ENCODE data around the gene SH3BP4. TPM values are rescaled to one million over a fixed set of nuclear protein-coding genes. Genes with fewer than 3 reads are reported as not detected.

SH3BP4 gene
- total and polyA plus RNA-seq, 4 donors: 4.1 to 18.4 (median 12.2) TPM

DNA sequence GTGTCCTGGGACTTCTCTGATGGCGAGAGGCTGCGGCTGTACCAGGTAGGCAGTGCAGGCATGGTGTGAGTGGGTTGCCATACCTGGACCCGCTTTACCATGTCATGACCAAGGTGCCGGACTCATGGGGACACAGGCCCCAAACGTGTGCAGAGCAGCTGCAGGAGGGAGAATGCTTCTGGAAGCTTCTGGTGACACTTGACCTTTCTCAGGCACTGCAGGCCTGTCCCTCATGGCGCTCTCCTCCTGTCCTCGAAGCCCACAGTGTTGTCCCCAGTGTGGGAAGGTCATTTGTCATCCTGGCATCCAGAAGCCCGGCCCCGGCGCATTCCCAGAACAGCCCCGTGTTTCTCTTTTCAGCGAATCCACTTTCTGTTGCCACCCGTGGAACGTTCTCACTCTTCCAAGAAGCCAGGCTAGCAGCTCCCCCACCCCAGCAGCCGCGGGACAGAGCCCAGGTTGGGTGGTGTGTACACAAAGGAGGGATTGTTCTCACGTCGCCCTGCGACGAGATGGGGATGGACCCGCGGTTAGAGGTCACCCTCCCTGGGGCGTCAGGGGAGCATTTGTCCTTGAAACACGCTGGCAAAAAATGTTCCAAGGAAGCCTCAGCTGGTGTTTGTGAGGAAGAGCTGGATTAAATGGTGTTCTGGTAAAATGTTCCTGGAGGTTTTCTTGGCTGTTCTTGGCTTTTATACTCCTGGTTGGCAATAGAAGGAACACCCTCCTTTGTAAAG lies 43.7 kb downstream of the SH3BP4 start:
- H3K9ac ChIP-seq (ENCODE audit: low read depth in 1 of 2, low read length in 2 of 2): no peak overlapping the region

GRCh38 chr2:234996069-234996940 lies 44.5 kb downstream of the SH3BP4 start:
- TF ChIP-seq REST (IDR thresholded peaks at IDR 0.05) (no peak), NR2F2 (IDR thresholded peaks at IDR 0.05) (no peak), RAD21 (IDR thresholded peaks at IDR 0.05) (no peak), CTCF (IDR thresholded peaks at IDR 0.05; ENCODE audit: low read depth, low read length, missing input control) (no peak), SP1 (IDR thresholded peaks at IDR 0.05) (no peak), FOXA1 (IDR thresholded peaks at IDR 0.05) (no peak), HNF4G (IDR thresholded peaks at IDR 0.05) (no peak), EGR1 (IDR thresholded peaks at IDR 0.05; ENCODE audit: low read depth in 2 of 2) (no peak), ATF3 (IDR thresholded peaks at IDR 0.05) (no peak), RXRA (IDR thresholded peaks at IDR 0.05) (no peak), TAF1 (conservative IDR thresholded peaks at IDR 0.05) (no peak), YY1 (IDR thresholded peaks at IDR 0.05) (no peak), GABPA (IDR thresholded peaks at IDR 0.05 in 1 of 2, conservative IDR thresholded peaks at IDR 0.05 in 1 of 2) (no peak), HNF4A (conservative IDR thresholded peaks at IDR 0.05) (no peak), FOXA2 (IDR thresholded peaks at IDR 0.05) (no peak), JUND (IDR thresholded peaks at IDR 0.05) (no peak)
- TF ChIP-seq, protein P1, sequence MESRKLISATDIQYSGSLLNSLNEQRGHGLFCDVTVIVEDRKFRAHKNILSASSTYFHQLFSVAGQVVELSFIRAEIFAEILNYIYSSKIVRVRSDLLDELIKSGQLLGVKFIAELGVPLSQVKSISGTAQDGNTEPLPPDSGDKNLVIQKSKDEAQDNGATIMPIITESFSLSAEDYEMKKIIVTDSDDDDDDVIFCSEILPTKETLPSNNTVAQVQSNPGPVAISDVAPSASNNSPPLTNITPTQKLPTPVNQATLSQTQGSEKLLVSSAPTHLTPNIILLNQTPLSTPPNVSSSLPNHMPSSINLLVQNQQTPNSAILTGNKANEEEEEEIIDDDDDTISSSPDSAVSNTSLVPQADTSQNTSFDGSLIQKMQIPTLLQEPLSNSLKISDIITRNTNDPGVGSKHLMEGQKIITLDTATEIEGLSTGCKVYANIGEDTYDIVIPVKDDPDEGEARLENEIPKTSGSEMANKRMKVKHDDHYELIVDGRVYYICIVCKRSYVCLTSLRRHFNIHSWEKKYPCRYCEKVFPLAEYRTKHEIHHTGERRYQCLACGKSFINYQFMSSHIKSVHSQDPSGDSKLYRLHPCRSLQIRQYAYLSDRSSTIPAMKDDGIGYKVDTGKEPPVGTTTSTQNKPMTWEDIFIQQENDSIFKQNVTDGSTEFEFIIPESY (IDR thresholded peaks at IDR 0.05): no peak
- TF ChIP-seq, protein P2, sequence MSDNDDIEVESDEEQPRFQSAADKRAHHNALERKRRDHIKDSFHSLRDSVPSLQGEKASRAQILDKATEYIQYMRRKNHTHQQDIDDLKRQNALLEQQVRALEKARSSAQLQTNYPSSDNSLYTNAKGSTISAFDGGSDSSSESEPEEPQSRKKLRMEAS (IDR thresholded peaks at IDR 0.05): no peak
- Histone ChIP-seq H3K4me3 (ENCODE audit: low read depth in 1 of 3, low read length in 3 of 3) (no peak overlapping the region), H3K9ac (ENCODE audit: low read depth in 1 of 2, low read length in 2 of 2) (no peak overlapping the region), H3K4me1 (ENCODE audit: control insufficient read depth in 4 of 4, insufficient read depth in 4 of 4, low read length in 3 of 4) (peaks cover 16 to 47% (median 28%) of the 10 kb centered on the region in 4 donors), H3K27ac (ENCODE audit: low read depth in 1 of 2, low read length in 2 of 2) (peak overlapping the region in 1 of 2 donors; percentile 39), H3K9me3 (ENCODE audit: control insufficient read depth in 4 of 4, low read length in 3 of 4) (no peaks in the 10 kb centered on the region), H3K36me3 (ENCODE audit: control insufficient read depth in 4 of 4, insufficient read depth in 3 of 4, low read depth in 1 of 4, low read length in 3 of 4) (peaks cover 0 to 2% (median 0%) of the 10 kb centered on the region in 4 donors), H3K27me3 (ENCODE audit: control insufficient read depth in 4 of 4, insufficient read depth in 4 of 4, low read length in 3 of 4) (no peaks in the 10 kb centered on the region)
- no peak for DNase-seq (ENCODE audit: low spot score)
- WGBS: 88% methylated on average over 18 of the region's 18 CpGs

More for the DNA sequence above, 43.7 kb downstream of the SH3BP4 start:
- Histone ChIP-seq H3K27ac (ENCODE audit: low read depth in 1 of 2, low read length in 2 of 2) (peak overlapping the region in 1 of 2 donors; percentile 39), H3K27me3 (ENCODE audit: control insufficient read depth in 4 of 4, insufficient read depth in 4 of 4, low read length in 3 of 4) (no peaks in the 10 kb centered on the region), H3K9me3 (ENCODE audit: control insufficient read depth in 4 of 4, low read length in 3 of 4) (no peaks in the 10 kb centered on the region), H3K4me3 (ENCODE audit: low read depth in 1 of 3, low read length in 3 of 3) (no peak overlapping the region), H3K36me3 (ENCODE audit: control insufficient read depth in 4 of 4, insufficient read depth in 3 of 4, low read depth in 1 of 4, low read length in 3 of 4) (peaks cover 0 to 2% (median 0%) of the 10 kb centered on the region in 4 donors), H3K4me1 (ENCODE audit: control insufficient read depth in 4 of 4, insufficient read depth in 4 of 4, low read length in 3 of 4) (peaks cover 8 to 40% (median 22%) of the 10 kb centered on the region in 4 donors)
- DNase-seq (ENCODE audit: low spot score): no peak
- no peak for TF ChIP-seq RXRA (IDR thresholded peaks at IDR 0.05)
- TF ChIP-seq HNF4A (conservative IDR thresholded peaks at IDR 0.05): peak; percentile 29 to 35
- WGBS: 59% methylated on average over 24 of the region's 24 CpGs
